Aorta (tissue), 5 donors: ENCODE results near the gene MOB3B. TPM values are rescaled to one million over a fixed set of nuclear protein-coding genes. Genes with fewer than 3 reads are reported as not detected.
"Not testable (repeated sequence)": the region's sequence is repeated elsewhere in the genome, so short reads cannot be mapped to it uniquely, and the experiment has no call there.

ENCODE experiments used
- ATAC-seq: fragments of 200-7000 bp; cut with Tn5 transposase; one replicate; pipeline ENCODE4 v1.9.1; 2022; ENCODE audit warnings: moderate library complexity; ENCODE audit not compliant: low FRiP score
- DNase-seq, 2 donors: peaks; one replicate each; pipeline ENCODE4 v3.0.0-alpha.2; 2020
- H3K27ac ChIP-seq, 2 donors: one replicate each; pipeline ENCODE4 v1.5.1; 2013; ENCODE audit warnings: low read length in 2 of 2, mild to moderate bottlenecking in 2 of 2, moderate library complexity in 2 of 2, control low read depth in 1 of 2, inconsistent platforms in 1 of 2, low read depth in 1 of 2
- H3K27me3 ChIP-seq, 2 donors: one replicate each; pipeline ENCODE4 v1.6.1; 2013; ENCODE audit warnings: control low read depth in 1 of 2, low read length in 1 of 2, mild to moderate bottlenecking in 1 of 2, moderate library complexity in 1 of 2; ENCODE audit not compliant: insufficient read depth in 2 of 2, control insufficient read depth in 1 of 2
- H3K36me3 ChIP-seq, 2 donors: one replicate each; pipeline ENCODE4 v1.6.1; 2013; ENCODE audit warnings: control low read depth in 1 of 2, low read length in 1 of 2, mild to moderate bottlenecking in 1 of 2; ENCODE audit not compliant: insufficient read depth in 2 of 2, control insufficient read depth in 1 of 2
- H3K4me1 ChIP-seq, 2 donors: one replicate each; pipeline ENCODE4 v1.6.1; 2013; ENCODE audit warnings: low read length in 2 of 2, control low read depth in 1 of 2, mild to moderate bottlenecking in 1 of 2, moderate library complexity in 1 of 2; ENCODE audit not compliant: insufficient read depth in 2 of 2, control insufficient read depth in 1 of 2
- H3K4me3 ChIP-seq, 2 donors: one replicate each; pipeline ENCODE4 v1.5.1; 2013; ENCODE audit warnings: low read length in 2 of 2, control low read depth in 1 of 2, mild to moderate bottlenecking in 1 of 2
- H3K9me3 ChIP-seq: one replicate; pipeline ENCODE4 v1.6.1; 2013; ENCODE audit warnings: mild to moderate bottlenecking, low read length; ENCODE audit not compliant: control insufficient read depth
- WGBS, 2 donors: extraction: QIAGEN DNeasy Blood & Tissue Kit; methylation state at CpG; one replicate each; pipeline ENCODE4 v1.1.7; 2013; 5-methylcytosine and 5-hydroxymethylcytosine counted together
- intact Hi-C, 2 donors: fragments of 100-400 bp; cut with DNase I; formaldehyde crosslinking; loops; one replicate each; pipeline versions ENCODE4 v1.14.2 to v1.15.0; 2022
- polyA plus RNA-seq, 2 donors: library from polyadenylated mRNA; stranded (reverse); fragments of 200-250 nt; gene quantifications; one replicate each; pipeline ENCODE4 v1.2.3, GENCODE V29; 2013
- total RNA-seq, 2 donors: library from RNA; stranded (reverse); fragmentation: NEBNext Ultra II Directional; extraction: Animal tissue kit (Norgen Biotek cat#: 25700); gene quantifications; one replicate each; pipeline ENCODE4 v1.2.1, GENCODE V29; 2021
- donor health status: healthy with polysubstance abuse.
- donor health status: Bipolar disorder and iron deficiency.
- donor health status: DM: no; HTN: no; CAD: no.
- donor health status: DM: no; HTN: no; CAD: no.
- donor health status: DM: yes; HTN: yes; CAD: no.

MOB3B gene
- total and polyA plus RNA-seq, 4 donors: 3.0 to 9.0 (median 5.8) TPM

DNA sequence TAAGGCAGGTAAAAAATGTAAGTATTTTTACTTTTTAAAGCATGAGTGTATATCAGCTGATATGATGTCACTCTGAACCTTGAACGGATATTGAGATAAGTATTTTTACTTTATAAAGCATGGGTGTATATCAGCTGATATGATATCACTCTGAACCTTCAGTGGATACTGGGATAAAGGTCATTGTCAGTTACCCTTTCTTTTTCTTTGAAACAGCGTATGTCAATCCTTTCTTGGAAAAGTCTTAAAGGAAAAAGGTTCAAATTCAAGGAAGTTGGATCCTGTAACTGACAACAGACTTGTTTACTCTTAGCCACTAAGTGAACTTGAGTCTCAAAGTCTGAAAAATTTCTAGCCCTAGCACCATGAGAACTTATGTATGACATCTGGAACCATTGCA lies 67.2 kb downstream of the MOB3B start:
- no peaks in the 10 kb centered on the region for H3K9me3 ChIP-seq
- no peak overlapping the region for H3K27ac ChIP-seq
- intact Hi-C loops: no loop called here
- no peaks in the 10 kb centered on the region for H3K27me3 ChIP-seq
- H3K36me3 ChIP-seq: no peaks in the 10 kb centered on the region
- no peak overlapping the region for H3K4me3 ChIP-seq
- no peak for ATAC-seq
- no peaks in the 10 kb centered on the region for H3K4me1 ChIP-seq
- no peak for DNase-seq
- 72 to 81% methylated on average over 2 of the region's 2 CpGs for WGBS, 2 donors

DNA sequence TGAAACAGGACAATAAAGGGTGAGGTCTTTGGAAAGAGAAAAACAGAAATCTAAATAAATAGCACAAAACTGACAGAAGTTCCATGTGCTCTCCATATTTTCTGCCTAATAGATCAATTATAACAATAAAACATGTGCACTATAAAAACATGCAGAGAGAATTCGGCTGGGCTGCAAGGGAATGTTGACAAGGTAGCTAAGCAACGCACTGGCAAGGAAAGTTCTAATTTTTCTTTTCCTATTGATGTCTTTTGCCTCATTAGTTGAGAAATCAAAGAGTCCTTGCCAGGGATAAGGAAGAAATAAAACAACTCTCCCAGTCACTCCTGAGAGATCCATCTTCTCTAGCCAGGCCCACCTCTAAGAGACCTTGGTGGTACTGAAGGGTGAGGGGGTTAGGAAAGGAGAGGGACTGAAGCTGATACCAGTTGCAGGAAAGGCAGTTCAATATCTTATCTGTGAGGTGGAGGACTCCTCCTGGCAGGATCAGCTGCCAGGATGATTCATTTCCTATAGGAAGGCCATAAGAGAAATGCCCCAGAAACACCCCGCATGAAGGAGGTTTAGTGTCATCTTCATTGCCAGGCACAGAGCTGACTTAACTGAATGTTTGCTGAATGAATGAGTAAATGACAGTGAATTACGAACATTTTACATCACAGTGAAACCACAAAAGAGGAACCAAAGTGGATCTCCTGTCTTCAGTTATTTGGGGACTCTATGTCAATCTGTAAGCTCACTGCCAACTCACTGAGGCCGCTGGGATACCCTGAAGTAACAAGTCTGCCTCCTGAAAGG lies 69.2 kb downstream of the MOB3B start:
- WGBS, 2 donors: 62 to 64% methylated on average over 5 of the region's 5 CpGs
- Histone ChIP-seq H3K4me3 (no peak overlapping the region), H3K9me3 (no peaks in the 10 kb centered on the region), H3K36me3 (no peaks in the 10 kb centered on the region), H3K27ac (no peak overlapping the region), H3K4me1 (peaks cover 0 to 2% of the 10 kb centered on the region in 2 donors), H3K27me3 (no peaks in the 10 kb centered on the region)
- DNase-seq (peak in 1 of 2 donors; percentile 53), ATAC-seq (peak; percentile 77)
- intact Hi-C loops: no loop called here

DNA sequence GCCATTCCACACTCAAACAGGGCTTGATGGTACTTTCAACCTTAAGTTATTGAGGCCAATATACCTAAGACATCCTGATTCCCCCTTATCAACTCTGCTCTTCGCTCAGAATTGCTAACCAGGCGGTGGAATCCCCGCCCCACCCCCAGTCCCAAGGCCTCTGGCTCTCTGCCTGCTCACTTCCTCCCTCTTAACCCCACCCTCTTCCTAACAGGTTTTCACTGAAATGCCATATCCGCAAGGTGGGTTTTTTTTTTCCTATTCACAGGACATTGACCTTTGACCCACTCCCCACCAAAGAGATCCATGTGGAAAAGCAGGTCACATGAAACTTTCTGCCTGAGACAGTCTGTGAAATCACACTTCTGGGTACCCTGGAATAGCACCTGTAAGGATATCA lies 72.2 kb downstream of the MOB3B start:
- ATAC-seq: no peak

DNA sequence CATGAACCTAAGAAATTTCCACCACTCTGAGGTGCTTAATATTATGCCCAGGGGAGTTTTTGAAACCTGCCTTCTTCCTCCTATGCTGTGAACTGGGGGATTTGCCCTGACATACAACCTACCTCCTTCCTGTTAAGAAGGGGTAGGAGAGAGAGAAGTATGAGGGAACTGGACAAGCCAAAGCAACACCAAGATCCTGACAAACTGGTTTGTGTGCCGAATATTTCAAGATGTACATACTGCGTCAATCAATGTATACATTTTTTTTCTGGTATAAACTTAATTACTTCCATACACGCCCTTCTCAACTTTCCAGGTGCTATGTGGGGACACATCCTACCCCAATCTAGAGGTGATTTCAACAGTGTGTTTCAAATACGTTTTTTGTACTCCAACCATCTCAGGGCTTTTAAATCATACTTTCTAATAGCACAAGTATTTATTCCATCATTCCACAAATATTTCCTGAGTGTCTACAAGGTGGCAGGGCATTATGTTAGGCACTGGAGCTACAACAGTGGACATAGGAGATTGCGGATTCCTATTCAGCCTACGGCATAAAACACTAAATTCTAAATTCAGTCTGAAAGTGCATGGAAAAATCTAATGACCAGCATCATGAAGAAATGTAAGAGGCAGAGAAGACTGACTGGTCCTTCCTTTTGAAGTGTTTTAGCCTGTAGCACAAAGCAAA lies 75.6 kb downstream of the MOB3B start:
- WGBS, 2 donors: 79 to 80% methylated on average over 6 of the region's 6 CpGs
- ATAC-seq (no peak), DNase-seq (no peak)
- Histone ChIP-seq H3K27me3 (no peaks in the 10 kb centered on the region), H3K4me1 (peaks cover 0 to 2% of the 10 kb centered on the region in 2 donors), H3K36me3 (no peaks in the 10 kb centered on the region), H3K27ac (no peak overlapping the region), H3K4me3 (no peak overlapping the region), H3K9me3 (no peaks in the 10 kb centered on the region)
- intact Hi-C loops: no loop called here

More for the DNA sequence above, 72.2 kb downstream of the MOB3B start:
- Histone ChIP-seq H3K4me1 (peaks cover 0 to 2% of the 10 kb centered on the region in 2 donors), H3K9me3 (no peaks in the 10 kb centered on the region), H3K27ac (no peak overlapping the region), H3K36me3 (no peaks in the 10 kb centered on the region), H3K4me3 (no peak overlapping the region), H3K27me3 (no peaks in the 10 kb centered on the region)
- 89 to 93% methylated on average over 4 of the region's 4 CpGs for WGBS, 2 donors
- no peak for DNase-seq
- intact Hi-C loops: no loop called here

DNA sequence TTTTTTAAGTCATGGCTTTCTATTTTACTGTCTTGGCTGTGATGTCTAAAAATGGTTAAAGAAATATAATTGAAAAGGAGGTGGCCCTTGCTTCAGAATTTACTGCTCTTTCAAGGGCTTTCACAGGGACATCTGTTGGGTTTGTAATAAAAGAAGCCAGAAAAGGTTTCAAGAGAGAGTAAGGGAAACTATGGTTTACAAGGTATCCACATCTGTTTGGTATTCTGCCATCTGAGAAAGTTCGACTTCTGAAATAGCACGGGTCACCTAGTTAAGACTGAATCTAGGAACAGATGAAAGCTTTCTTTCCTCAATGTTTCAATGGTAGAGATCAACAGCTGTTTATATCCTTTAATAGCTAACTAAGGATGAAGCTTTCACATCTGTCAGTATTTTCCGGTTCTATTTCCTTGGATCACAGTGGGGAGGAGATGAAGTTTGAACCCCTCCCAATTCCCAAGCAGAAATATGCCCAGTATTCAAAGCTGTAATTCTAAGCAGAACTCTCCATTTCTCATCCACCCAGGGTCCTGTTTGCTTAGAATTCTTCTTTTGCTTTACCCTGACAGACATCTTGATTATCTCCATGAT lies 78.3 kb downstream of the MOB3B start:
- Histone ChIP-seq H3K4me3 (no peak overlapping the region), H3K27ac (no peak overlapping the region), H3K4me1 (peaks cover 0 to 1% of the 10 kb centered on the region in 2 donors), H3K27me3 (no peaks in the 10 kb centered on the region), H3K9me3 (no peaks in the 10 kb centered on the region), H3K36me3 (no peaks in the 10 kb centered on the region)
- intact Hi-C loops: no loop called here
- DNase-seq (no peak), ATAC-seq (no peak)
- 89 to 90% methylated on average over 3 of the region's 3 CpGs for WGBS, 2 donors

DNA sequence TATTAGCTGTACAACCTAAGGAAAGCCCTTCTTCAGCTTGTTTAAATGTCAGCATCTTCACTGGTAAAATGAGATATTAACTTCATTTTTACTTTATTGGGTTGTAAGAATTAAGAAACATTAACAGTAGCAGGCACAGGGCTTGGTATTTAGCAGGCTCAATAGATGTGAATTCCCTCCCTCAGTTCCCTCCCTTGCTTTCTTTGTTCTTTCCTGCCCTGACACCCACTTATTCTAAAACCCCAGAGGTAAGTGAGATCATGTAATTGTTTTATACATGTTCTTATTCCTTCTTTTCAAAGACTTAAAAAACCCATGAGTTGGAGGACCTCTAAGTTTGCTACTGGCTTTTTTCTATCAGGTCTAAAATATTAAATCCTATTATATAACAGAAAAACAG lies 78.9 kb downstream of the MOB3B start:
- intact Hi-C loops: no loop called here
- no peaks in the 10 kb centered on the region for H3K27me3 ChIP-seq
- H3K27ac ChIP-seq: no peak overlapping the region
- no peaks in the 10 kb centered on the region for H3K9me3 ChIP-seq
- no peak for ATAC-seq
- H3K36me3 ChIP-seq: no peaks in the 10 kb centered on the region
- no peaks in the 10 kb centered on the region for H3K4me1 ChIP-seq
- DNase-seq: no peak
- H3K4me3 ChIP-seq: no peak overlapping the region

DNA sequence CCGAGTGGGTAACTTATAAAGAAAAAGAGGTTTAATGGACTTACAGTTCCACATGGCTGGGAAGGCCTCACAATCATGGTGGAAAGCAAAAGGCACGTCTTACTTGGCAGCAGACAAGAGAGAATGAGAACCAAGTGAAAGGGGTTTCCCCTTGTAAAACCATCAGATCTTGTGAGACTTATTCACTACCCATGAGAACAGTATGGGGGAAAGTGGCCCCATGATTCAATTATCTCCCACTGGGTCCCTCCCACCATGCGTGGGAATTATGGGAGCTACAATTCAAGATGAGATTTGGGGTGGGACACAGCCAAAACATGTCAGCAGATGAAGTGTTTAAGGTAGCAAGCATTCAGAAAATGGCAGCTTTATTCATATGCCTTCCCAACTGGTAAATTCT lies 81.3 kb downstream of the MOB3B start:
- H3K27me3 ChIP-seq, H3K27ac ChIP-seq, H3K36me3 ChIP-seq, H3K9me3 ChIP-seq, H3K4me3 ChIP-seq, DNase-seq, intact Hi-C loops, ATAC-seq, H3K4me1 ChIP-seq: not testable (repeated sequence)
- WGBS, 2 donors: 90 to 92% methylated on average over 3 of the region's 3 CpGs

DNA sequence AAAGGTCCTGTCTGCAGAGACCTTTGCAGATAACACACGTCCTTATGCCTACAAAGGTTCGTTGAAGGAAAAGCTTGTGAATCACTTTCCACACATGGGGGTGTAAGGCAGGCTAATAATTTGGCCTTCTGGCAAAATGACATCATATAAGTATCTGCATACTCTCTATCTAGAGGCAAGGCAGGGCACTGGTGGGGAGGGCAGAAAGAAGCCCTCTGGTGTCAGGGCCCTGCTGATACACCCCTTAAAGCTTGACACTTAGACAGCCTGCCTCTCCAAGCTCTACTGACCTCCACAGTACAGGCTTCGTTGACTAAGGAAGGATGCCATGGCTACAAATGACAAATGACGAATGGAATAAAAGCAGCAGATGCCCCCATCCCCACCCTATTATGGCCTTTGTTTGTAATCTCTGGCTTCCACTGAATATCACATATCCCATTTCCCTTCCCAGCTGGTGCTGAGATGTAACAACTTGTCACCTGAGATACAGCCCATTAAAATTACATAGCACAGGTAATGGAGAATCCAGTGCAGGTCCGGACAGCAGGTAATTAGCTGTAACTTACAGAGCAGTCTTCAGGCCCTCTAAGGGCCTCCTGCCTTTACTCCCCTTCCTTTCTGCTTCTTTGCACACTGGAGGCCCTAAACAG lies 82.5 kb downstream of the MOB3B start:
- DNase-seq (no peak), ATAC-seq (no peak)
- WGBS, 2 donors: 71 to 86% methylated on average over 5 of the region's 5 CpGs
- peaks cover 0 to 2% of the 10 kb centered on the region in 2 donors for H3K4me1 ChIP-seq
- no peaks in the 10 kb centered on the region for H3K9me3 ChIP-seq
- intact Hi-C loops: no loop called here
- H3K36me3 ChIP-seq: no peaks in the 10 kb centered on the region
- no peak overlapping the region for H3K27ac ChIP-seq
- no peak overlapping the region for H3K4me3 ChIP-seq
- H3K27me3 ChIP-seq: no peaks in the 10 kb centered on the region
